ENCODE results near the gene CEP104. TPM values are rescaled to one million over a fixed set of nuclear protein-coding genes. Genes with fewer than 3 reads are reported as not detected.

The CEP104 gene
- polyA plus RNA-seq, 3 donors, result 8.3 to 25.1 (median 13.0) TPM

GRCh38 chr1:3852711-3853485, 4.1 kb downstream of the CEP104 start:
- Histone ChIP-seq H3K4me2 (replicated peaks; ENCODE audit: extremely low read depth, low read length, poor library complexity, severe bottlenecking) (no peak overlapping the region), H3K4me3 (replicated peaks in 1 of 3; ENCODE audit: low read depth in 2 of 3, low read length in 3 of 3) (no peak overlapping the region), H3K4me1 (ENCODE audit: control insufficient read depth in 1 of 2, insufficient read depth in 2 of 2, low read length in 2 of 2) (peaks cover 14 to 18% of the 10 kb centered on the region in 2 donors), H4K20me1 (ENCODE audit: insufficient read depth, low read length) (peaks cover 28% of the 10 kb centered on the region), H2AFZ (ENCODE audit: insufficient read depth, low read depth, low read length, poor library complexity, severe bottlenecking) (no peak overlapping the region), H3K9me3 (replicated peaks in 1 of 2; ENCODE audit: control insufficient read depth in 1 of 2, insufficient read depth in 1 of 2, low read length in 2 of 2) (no peaks in the 10 kb centered on the region), H3K27me3 (ENCODE audit: control insufficient read depth in 2 of 2, insufficient read depth in 2 of 2, low read length in 2 of 2) (no peaks in the 10 kb centered on the region), H3K36me3 (replicated peaks in 1 of 2; ENCODE audit: control insufficient read depth in 1 of 2, insufficient read depth in 2 of 2, low read length in 2 of 2) (peaks cover 19 to 42% of the 10 kb centered on the region in 2 donors), H3K27ac (ENCODE audit: low read depth in 1 of 2, low read length in 2 of 2) (no peak overlapping the region), H3K9ac (ENCODE audit: insufficient read depth, low read length, poor library complexity, severe bottlenecking) (no peak overlapping the region), H3K79me2 (ENCODE audit: insufficient read depth, low read length) (peaks cover 23% of the 10 kb centered on the region)
- intact Hi-C loops (cut with micrococcal nuclease), result no loop called here
- peaks cover 32 to 34% of the 10 kb centered on the region in 2 donors for H3K36me3 Mint-ChIP-seq
- TF ChIP-seq, protein P1, sequence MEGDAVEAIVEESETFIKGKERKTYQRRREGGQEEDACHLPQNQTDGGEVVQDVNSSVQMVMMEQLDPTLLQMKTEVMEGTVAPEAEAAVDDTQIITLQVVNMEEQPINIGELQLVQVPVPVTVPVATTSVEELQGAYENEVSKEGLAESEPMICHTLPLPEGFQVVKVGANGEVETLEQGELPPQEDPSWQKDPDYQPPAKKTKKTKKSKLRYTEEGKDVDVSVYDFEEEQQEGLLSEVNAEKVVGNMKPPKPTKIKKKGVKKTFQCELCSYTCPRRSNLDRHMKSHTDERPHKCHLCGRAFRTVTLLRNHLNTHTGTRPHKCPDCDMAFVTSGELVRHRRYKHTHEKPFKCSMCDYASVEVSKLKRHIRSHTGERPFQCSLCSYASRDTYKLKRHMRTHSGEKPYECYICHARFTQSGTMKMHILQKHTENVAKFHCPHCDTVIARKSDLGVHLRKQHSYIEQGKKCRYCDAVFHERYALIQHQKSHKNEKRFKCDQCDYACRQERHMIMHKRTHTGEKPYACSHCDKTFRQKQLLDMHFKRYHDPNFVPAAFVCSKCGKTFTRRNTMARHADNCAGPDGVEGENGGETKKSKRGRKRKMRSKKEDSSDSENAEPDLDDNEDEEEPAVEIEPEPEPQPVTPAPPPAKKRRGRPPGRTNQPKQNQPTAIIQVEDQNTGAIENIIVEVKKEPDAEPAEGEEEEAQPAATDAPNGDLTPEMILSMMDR (IDR thresholded peaks at IDR 0.05), result no peak
- H3K27me3 Mint-ChIP-seq (ENCODE audit: low read depth in 3 of 3), result peaks cover 1 to 8% (median 6%) of the 10 kb centered on the region in 3 donors
- H3K9me3 Mint-ChIP-seq, result no peaks in the 10 kb centered on the region
- H3K4me1 Mint-ChIP-seq, result peaks cover 21% of the 10 kb centered on the region
- no peak overlapping the region for H3K4me3 Mint-ChIP-seq
- 88% methylated on average over 12 of the region's 15 CpGs for WGBS (ENCODE audit: insufficient coverage)
- no peak for DNase-seq
- peak overlapping the region in 1 of 7 donors; percentile 68 for H3K27ac Mint-ChIP-seq

DNA sequence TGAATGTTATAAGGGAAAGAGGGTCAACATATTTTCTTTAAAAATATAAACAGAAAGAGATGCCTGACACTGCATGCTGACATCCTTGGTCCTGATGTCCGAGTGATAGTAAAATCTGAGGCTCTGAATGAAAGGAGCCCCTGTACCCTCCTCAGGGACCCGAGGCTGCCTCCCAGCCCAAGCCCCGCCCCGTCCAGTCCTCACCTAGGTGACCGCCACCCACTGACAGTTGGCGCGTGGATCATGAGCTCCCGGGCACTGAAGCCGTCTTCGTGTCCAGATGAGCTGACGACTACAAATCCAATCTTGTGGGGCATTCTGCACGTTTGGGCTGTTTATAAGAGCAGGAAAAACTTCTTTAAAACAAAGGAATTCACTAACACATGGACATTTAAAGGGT, 4.9 kb downstream of the CEP104 start:
- Histone ChIP-seq H3K79me2 (ENCODE audit: insufficient read depth, low read length) (peaks cover 15% of the 10 kb centered on the region), H3K9me3 (replicated peaks in 1 of 2; ENCODE audit: control insufficient read depth in 1 of 2, insufficient read depth in 1 of 2, low read length in 2 of 2) (no peaks in the 10 kb centered on the region), H4K20me1 (ENCODE audit: insufficient read depth, low read length) (peaks cover 26% of the 10 kb centered on the region), H3K27ac (ENCODE audit: low read depth in 1 of 2, low read length in 2 of 2) (no peak overlapping the region), H2AFZ (ENCODE audit: insufficient read depth, low read depth, low read length, poor library complexity, severe bottlenecking) (no peak overlapping the region), H3K36me3 (replicated peaks in 1 of 2; ENCODE audit: control insufficient read depth in 1 of 2, insufficient read depth in 2 of 2, low read length in 2 of 2) (peaks cover 27 to 50% of the 10 kb centered on the region in 2 donors), H3K4me2 (replicated peaks; ENCODE audit: extremely low read depth, low read length, poor library complexity, severe bottlenecking) (no peak overlapping the region), H3K9ac (ENCODE audit: insufficient read depth, low read length, poor library complexity, severe bottlenecking) (no peak overlapping the region), H3K4me1 (ENCODE audit: control insufficient read depth in 1 of 2, insufficient read depth in 2 of 2, low read length in 2 of 2) (peaks cover 10 to 13% of the 10 kb centered on the region in 2 donors), H3K27me3 (ENCODE audit: control insufficient read depth in 2 of 2, insufficient read depth in 2 of 2, low read length in 2 of 2) (no peaks in the 10 kb centered on the region), H3K4me3 (replicated peaks in 1 of 3; ENCODE audit: low read depth in 2 of 3, low read length in 3 of 3) (no peak overlapping the region)
- H3K4me1 Mint-ChIP-seq, result peaks cover 20% of the 10 kb centered on the region
- DNase-seq, result no peak
- TF ChIP-seq, protein P1 (IDR thresholded peaks at IDR 0.05), result no peak
- H3K36me3 Mint-ChIP-seq, result peaks cover 40 to 42% of the 10 kb centered on the region in 2 donors
- H3K27me3 Mint-ChIP-seq (ENCODE audit: low read depth in 3 of 3), result peaks cover 0 to 8% (median 6%) of the 10 kb centered on the region in 3 donors
- WGBS (ENCODE audit: insufficient coverage), result 98% methylated on average over 10 of the region's 12 CpGs
- H3K27ac Mint-ChIP-seq, result no peak overlapping the region
- intact Hi-C loops (cut with micrococcal nuclease), result no loop called here
- no peak overlapping the region for H3K4me3 Mint-ChIP-seq
- H3K9me3 Mint-ChIP-seq, result no peaks in the 10 kb centered on the region
